ENCODE data around the gene GNG7. TPM values are rescaled to one million over a fixed set of nuclear protein-coding genes. Genes with fewer than 3 reads are reported as not detected.
A peak's percentile ranks its signal among the peaks of the same experiment; 100 is the strongest.

Gene GNG7
- total RNA-seq, 1 donor, result 0.72 TPM

- no peak for TF ChIP-seq CTCF (IDR thresholded peaks at IDR 0.05; ENCODE audit: extremely low read depth, low read depth, low read length)
- Histone ChIP-seq H3K79me2 (ENCODE audit: insufficient read depth, low read length) (no peaks in the 10 kb centered on the region), H3K4me3 (ENCODE audit: insufficient read depth, low read length) (peak overlapping the region; percentile 62), H4K20me1 (ENCODE audit: insufficient read depth, low read length) (no peaks in the 10 kb centered on the region), H3K27me3 (ENCODE audit: insufficient read depth, low read length) (no peaks in the 10 kb centered on the region), H3K27ac (ENCODE audit: low read depth, low read length) (peak overlapping the region; percentile 61), H3K4me1 (ENCODE audit: insufficient read depth, low read length) (peaks cover 13% of the 10 kb centered on the region), H3K4me2 (ENCODE audit: insufficient read depth, low read length) (peak overlapping the region; percentile 80), H3K36me3 (ENCODE audit: insufficient read depth, low read length) (no peaks in the 10 kb centered on the region), H2AFZ (ENCODE audit: low read length) (peak overlapping the region; percentile 70), H3K9me3 (ENCODE audit: low read depth, low read length) (no peaks in the 10 kb centered on the region)
- peak; percentile 78 for DNase-seq (ENCODE audit: insufficient read length, low spot score, missing footprints)
Observed at GRCh38 chr19:2603334-2603733, 99.2 kb downstream of the GNG7 start.

- H3K36me3 ChIP-seq (ENCODE audit: insufficient read depth, low read length), result no peaks in the 10 kb centered on the region
- H3K9me3 ChIP-seq (ENCODE audit: low read depth, low read length), result no peaks in the 10 kb centered on the region
- H3K27me3 ChIP-seq (ENCODE audit: insufficient read depth, low read length), result no peaks in the 10 kb centered on the region
- H3K4me2 ChIP-seq (ENCODE audit: insufficient read depth, low read length), result peak overlapping the region; percentile 80
- H3K27ac ChIP-seq (ENCODE audit: low read depth, low read length), result no peak overlapping the region
- peak; percentile 85 for DNase-seq (ENCODE audit: insufficient read length, low spot score, missing footprints)
- peak overlapping the region; percentile 66 for H2AFZ ChIP-seq (ENCODE audit: low read length)
- H3K79me2 ChIP-seq (ENCODE audit: insufficient read depth, low read length), result no peaks in the 10 kb centered on the region
- peak overlapping the region; percentile 62 for H3K4me3 ChIP-seq (ENCODE audit: insufficient read depth, low read length)
- H3K4me1 ChIP-seq (ENCODE audit: insufficient read depth, low read length), result peaks cover 13% of the 10 kb centered on the region
- no peaks in the 10 kb centered on the region for H4K20me1 ChIP-seq (ENCODE audit: insufficient read depth, low read length)
- no peak for TF ChIP-seq CTCF (IDR thresholded peaks at IDR 0.05; ENCODE audit: extremely low read depth, low read depth, low read length)
Observed at GRCh38 chr19:2602391-2603181, 99.9 kb downstream of the GNG7 start.

- H3K4me3 ChIP-seq (ENCODE audit: insufficient read depth, low read length), result no peak overlapping the region
- no peaks in the 10 kb centered on the region for H3K36me3 ChIP-seq (ENCODE audit: insufficient read depth, low read length)
- peaks cover 13% of the 10 kb centered on the region for H3K4me1 ChIP-seq (ENCODE audit: insufficient read depth, low read length)
- no peaks in the 10 kb centered on the region for H3K27me3 ChIP-seq (ENCODE audit: insufficient read depth, low read length)
- H4K20me1 ChIP-seq (ENCODE audit: insufficient read depth, low read length), result no peaks in the 10 kb centered on the region
- no peak overlapping the region for H3K4me2 ChIP-seq (ENCODE audit: insufficient read depth, low read length)
- H3K27ac ChIP-seq (ENCODE audit: low read depth, low read length), result no peak overlapping the region
- DNase-seq (ENCODE audit: insufficient read length, low spot score, missing footprints), result no peak
- no peak overlapping the region for H2AFZ ChIP-seq (ENCODE audit: low read length)
- H3K9me3 ChIP-seq (ENCODE audit: low read depth, low read length), result no peaks in the 10 kb centered on the region
- no peaks in the 10 kb centered on the region for H3K79me2 ChIP-seq (ENCODE audit: insufficient read depth, low read length)
- TF ChIP-seq CTCF (IDR thresholded peaks at IDR 0.05; ENCODE audit: extremely low read depth, low read depth, low read length), result no peak
Observed at GRCh38 chr19:2600914-2601870, 101.3 kb downstream of the GNG7 start.

- TF ChIP-seq CTCF (IDR thresholded peaks at IDR 0.05; ENCODE audit: extremely low read depth, low read depth, low read length), result no peak
- peaks cover 15% of the 10 kb centered on the region for H3K27me3 ChIP-seq (ENCODE audit: insufficient read depth, low read length)
- no peak overlapping the region for H3K4me2 ChIP-seq (ENCODE audit: insufficient read depth, low read length)
- H3K4me1 ChIP-seq (ENCODE audit: insufficient read depth, low read length), result peaks cover 3% of the 10 kb centered on the region
- H2AFZ ChIP-seq (ENCODE audit: low read length), result no peak overlapping the region
- H3K36me3 ChIP-seq (ENCODE audit: insufficient read depth, low read length), result no peaks in the 10 kb centered on the region
- no peaks in the 10 kb centered on the region for H3K79me2 ChIP-seq (ENCODE audit: insufficient read depth, low read length)
- no peak overlapping the region for H3K4me3 ChIP-seq (ENCODE audit: insufficient read depth, low read length)
- no peaks in the 10 kb centered on the region for H3K9me3 ChIP-seq (ENCODE audit: low read depth, low read length)
- no peaks in the 10 kb centered on the region for H4K20me1 ChIP-seq (ENCODE audit: insufficient read depth, low read length)
- H3K27ac ChIP-seq (ENCODE audit: low read depth, low read length), result no peak overlapping the region
- no peak for DNase-seq (ENCODE audit: insufficient read length, low spot score, missing footprints)
Observed at GRCh38 chr19:2594319-2594718, 108.2 kb downstream of the GNG7 start.

Data from osteoblast (primary cell).